ENCODE data around the gene ADGRG7.
"Not testable (repeated sequence)": the region's sequence is repeated elsewhere in the genome, so short reads cannot be mapped to it uniquely, and the experiment has no call there.

Gene ADGRG7, protein sequence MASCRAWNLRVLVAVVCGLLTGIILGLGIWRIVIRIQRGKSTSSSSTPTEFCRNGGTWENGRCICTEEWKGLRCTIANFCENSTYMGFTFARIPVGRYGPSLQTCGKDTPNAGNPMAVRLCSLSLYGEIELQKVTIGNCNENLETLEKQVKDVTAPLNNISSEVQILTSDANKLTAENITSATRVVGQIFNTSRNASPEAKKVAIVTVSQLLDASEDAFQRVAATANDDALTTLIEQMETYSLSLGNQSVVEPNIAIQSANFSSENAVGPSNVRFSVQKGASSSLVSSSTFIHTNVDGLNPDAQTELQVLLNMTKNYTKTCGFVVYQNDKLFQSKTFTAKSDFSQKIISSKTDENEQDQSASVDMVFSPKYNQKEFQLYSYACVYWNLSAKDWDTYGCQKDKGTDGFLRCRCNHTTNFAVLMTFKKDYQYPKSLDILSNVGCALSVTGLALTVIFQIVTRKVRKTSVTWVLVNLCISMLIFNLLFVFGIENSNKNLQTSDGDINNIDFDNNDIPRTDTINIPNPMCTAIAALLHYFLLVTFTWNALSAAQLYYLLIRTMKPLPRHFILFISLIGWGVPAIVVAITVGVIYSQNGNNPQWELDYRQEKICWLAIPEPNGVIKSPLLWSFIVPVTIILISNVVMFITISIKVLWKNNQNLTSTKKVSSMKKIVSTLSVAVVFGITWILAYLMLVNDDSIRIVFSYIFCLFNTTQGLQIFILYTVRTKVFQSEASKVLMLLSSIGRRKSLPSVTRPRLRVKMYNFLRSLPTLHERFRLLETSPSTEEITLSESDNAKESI

DNA sequence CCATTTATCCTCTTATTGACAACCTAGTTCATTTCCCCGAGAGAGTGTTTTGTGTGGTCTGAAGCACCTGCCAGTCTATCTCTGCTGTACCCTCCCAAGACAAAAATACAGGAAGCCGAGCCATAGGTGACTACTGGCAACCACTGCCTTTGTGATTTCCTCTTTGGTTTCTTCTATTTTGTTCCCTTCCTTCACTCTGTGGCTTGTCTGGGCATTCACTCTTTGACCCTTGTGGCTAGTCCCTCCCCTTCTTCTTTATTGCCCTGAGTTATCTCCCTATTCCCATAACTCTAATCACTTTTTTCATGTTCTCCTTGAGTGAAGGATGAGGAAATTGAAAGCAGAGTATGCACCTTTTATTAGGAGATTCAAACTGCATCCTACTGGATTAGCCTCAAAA, at the start of gene ADGRG7:
TSS of gene ADGRG7 (plus strand) at position 297 of the 400 bp plus-strand sequence. CDS start 256 bp downstream, outside the sequence.
- no peak for DNase-seq (ENCODE audit: low read depth in 2 of 2)

DNA sequence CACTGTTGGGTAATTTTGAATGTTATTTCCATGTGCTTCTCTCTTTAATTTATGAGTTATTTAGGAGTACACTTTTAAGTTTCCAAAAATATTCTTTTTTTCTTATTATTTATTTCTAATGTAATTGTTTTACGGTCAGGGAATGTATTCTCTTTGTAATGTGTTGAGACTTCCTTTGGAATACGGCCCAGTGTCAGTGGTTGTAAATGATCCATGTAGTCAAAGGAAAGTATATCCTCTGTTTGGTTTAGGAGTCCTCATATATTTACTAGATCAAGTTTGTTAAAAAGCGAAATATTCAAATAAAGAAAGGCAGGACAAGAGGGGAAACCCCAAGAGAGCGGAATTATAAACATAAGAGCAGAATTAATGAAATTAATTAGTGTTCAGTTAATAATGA, 49.0 kb upstream of the ADGRG7 start:
- no peak for DNase-seq (ENCODE audit: low read depth in 2 of 2)

DNA sequence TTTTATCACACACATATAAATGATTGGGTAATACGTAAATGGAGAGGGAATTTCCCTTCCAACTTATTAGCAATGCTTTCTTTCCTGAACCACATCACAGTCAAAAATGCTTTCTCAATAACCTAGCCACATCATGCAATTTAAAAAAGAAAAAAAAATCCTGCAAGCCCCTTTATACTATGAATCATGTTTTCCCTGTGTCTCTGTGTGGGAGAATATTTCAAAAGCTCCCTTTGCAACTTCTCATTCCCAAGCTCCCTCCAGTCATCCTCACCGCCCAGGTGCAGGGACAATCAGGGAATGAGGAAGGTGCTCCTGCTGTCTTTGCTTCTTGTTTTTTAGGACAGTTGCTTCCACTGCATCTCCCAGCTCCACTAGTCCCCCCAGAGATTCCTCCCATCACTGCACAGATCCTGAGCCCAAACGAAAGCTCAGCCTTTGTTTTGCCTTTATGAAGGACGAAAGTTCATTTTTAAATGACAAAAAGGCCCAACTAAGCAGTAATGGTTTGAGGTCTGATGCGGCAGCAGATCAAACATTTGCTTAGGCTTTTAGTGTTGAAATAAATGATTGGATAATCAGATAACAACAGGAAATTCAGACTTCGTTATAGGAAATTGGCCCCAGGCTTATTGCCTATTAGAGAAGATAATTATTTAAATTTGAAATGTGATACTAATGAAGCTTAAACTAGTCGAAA, 47.8 kb upstream of the ADGRG7 start:
- DNase-seq (ENCODE audit: low read depth in 2 of 2): no peak

DNA sequence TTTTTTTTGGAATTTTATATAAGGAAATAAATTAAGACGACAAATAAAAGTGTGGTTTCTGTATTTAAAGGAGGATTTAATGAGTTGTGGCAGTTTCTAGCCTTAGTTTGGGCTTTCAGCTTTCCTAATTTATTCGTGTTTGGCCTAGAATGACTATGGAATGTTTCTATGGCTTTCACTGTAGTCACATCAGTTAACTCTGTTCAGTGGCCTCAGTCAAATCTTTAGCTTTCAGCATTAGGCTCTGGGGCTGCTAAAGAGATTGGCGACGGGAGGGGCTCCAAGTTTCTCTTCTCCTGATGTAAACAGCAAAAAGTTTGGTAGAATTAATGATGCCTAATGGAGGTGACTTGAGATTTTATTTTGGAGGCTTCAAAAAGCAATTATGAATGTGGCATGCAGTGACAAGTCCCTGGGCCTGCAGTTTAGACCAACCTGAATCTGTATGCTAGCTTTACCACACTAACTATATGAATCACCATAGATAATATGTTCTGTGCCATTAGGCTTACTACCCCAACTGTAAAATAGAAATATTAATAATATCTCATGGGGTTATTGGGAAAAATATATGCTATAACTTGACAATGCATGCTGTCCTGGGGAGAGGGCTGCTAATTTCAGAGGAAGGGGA, 47.1 kb upstream of the ADGRG7 start:
- DNase-seq (ENCODE audit: low read depth in 2 of 2): no peak

DNA sequence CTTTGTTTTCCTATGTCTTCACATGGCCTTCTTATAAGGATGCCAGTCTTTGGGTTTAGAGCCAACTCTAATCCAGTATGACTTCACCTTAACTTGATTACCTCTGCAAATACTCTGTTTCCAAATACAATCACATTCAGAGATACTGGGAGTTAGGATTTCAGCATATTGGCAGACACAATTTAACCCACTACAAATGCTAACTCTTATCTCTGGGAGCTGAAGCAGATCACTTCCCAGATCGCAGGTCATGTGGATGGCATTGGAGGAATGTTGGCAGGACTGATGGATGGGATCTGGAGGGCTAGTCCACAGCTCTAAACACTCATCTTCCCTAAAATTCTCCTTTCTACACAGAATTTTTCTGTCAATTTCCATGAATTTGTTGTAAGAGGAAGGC, 46.2 kb upstream of the ADGRG7 start:
- no peak for DNase-seq (ENCODE audit: low read depth in 2 of 2)

DNA sequence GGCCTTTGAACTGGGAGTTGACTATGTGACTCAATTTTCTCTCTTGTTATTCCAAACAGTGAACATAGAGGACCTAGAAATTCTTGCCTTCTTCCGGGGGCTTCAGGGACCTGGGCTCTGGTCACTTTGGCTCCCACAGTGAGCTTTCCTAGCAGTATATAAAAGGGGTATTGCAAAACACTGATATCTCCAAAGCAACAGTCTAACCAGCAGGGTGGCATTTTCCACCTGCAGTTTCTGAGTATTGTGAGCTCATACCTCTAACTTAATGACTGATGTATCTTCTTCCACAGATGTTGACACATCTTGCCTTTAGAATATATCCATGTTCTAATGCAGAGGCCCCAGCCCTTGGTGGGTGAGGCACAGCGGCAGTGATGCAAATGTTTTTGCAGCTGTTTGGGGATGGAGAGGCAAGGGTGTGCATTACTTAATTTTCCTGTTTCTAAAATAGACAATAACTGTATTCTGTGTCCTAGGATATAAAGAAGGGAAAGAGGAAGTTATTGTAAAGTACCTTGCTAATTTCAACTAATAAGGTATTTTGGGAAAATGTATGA, 45.7 kb upstream of the ADGRG7 start:
- DNase-seq (ENCODE audit: low read depth in 2 of 2): no peak

DNA sequence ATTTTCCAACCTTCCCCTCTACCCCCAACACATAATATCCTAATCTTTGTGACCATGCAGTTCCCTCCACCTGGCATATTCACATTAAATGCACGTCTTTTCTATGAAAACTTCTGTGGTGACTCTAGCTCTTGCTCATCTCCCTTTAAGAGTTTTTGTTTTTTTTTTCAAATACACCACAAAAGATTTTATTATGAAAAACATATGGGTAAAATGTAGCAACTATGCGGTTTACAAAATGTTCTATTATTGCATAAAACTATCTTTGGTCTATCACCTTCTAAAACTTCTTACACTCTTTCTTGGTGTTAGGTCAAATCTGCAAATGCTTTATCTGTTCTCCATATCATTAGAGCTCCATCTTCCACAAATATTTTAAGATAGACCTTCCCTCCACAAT, 38.6 kb upstream of the ADGRG7 start:
- no peak for DNase-seq (ENCODE audit: low read depth in 2 of 2)

DNA sequence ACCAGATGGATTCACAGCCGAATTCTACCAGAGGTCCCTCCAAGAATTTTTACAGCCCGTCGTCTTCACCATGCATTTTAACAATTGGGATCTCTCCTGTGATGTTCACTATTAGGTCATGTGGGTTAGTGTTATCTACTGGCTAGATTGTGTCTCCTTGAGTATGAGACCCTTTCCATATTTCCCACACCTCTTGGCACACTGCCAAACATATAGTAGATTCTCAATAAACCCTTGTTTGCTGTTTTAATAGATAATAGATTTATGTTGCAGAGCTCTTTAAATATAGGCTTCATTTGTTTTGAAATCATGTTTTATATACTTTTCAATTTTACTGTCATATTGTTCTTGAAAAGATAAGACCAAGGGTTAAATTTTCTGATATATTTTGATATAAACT, 34.9 kb upstream of the ADGRG7 start:
- no peak for DNase-seq (ENCODE audit: low read depth in 2 of 2)

DNA sequence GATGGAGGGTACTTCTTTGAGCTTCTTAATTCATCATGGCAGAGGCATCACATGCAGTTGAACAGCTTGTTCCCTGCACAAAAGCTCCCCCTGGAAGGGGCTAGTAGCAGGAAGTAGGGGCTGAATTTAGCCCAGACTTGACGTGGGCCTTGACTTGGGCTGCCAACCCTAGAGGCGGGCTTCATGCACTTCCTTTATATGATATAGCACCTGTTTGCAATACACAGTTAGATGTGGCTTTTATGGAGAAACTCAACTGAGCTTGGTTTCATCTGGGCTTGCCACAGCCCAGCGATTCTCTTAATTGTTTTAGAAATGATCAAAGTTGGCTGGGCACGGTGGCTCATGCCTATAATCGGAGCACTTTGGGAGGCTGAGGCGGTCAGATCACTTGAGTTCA, 33.7 kb upstream of the ADGRG7 start:
- no peak for DNase-seq (ENCODE audit: low read depth in 2 of 2)

DNA sequence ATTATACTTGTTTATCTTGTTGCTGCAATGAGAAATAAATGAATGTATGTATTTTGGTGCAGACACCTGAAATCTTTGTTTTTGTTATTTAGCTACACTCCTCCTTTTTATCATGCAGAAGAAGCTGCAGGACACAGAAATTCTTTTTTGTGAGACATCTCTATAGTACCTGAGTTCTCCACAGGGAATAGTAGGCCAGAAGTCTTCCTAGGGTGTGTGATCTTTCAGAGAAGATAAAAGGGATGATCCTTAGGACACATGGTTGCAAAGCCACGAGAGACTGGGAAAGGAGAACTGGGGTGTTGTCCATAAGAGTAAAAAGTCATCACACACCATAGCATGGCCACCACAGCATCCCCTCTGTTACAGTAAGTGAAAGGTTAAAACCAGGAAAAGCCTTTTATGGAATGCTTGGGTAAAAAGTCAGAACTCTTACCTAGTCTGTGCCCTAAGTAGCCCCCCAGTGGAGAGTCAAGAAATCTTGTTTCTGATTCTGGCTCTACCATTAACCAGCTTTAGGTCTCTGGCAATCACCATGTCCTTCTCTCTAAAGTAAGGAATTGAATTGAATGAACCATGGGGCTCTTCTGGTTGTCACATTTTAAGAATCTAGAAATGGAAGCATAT, 31.9 kb upstream of the ADGRG7 start:
- no peak for DNase-seq (ENCODE audit: low read depth in 2 of 2)

DNA sequence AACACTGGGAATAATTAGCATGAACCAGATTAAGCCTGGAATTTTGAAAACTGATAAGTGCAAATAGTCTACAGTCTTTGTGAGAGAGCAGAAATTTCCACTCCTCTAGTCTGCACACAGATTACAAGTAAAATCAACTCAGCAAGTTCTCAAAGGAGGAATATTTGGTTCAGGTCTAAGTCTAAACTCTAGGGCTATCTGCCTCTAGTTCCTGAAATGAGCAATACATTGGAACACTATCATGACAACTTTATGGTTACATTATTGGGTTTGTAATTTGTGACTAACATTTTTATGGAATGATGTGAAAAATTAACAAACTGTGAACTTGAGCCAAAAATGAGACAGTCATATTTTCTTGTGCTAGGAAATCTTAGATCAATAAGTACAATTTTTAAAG, 30.8 kb upstream of the ADGRG7 start:
- DNase-seq (ENCODE audit: low read depth in 2 of 2): no peak

DNA sequence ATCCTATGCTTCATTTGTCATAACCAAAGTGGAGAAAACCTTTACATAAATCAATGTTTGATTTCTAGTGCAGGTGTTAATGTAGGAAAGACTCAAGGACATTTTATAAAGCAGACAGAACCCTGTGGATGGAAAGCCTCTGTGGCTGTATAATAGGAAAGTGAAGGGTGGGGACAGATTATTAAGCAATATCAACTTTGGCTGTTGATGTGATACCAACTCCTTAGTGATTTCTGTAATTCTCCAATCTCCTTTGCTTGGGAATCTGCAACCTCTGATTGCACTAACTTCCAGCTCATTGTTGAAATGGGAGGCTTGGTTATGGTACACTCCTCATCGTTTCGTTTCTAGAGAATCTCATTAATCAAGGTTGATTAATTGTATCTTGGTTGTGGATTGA, 29.3 kb upstream of the ADGRG7 start:
- no peak for DNase-seq (ENCODE audit: low read depth in 2 of 2)

DNA sequence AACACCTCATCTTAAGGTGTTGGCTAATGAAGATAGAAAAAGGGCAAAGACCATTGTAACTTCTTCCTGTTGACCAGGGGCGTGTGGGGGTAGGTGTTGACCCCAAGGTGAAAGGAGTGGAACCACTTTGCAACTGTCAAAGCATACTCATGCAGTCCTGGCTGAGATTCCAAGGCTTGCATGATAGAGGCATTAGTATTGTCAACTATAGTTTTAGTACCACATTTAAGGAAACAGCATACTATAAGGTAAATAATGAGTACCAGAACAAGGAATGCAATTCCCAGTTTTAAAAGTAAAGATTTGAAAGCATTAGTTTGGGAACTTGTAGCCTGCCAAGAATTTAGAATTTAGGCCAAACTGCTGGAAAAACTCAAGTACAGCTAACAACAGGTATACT, 27.8 kb upstream of the ADGRG7 start:
- DNase-seq (ENCODE audit: low read depth in 2 of 2): no peak

DNA sequence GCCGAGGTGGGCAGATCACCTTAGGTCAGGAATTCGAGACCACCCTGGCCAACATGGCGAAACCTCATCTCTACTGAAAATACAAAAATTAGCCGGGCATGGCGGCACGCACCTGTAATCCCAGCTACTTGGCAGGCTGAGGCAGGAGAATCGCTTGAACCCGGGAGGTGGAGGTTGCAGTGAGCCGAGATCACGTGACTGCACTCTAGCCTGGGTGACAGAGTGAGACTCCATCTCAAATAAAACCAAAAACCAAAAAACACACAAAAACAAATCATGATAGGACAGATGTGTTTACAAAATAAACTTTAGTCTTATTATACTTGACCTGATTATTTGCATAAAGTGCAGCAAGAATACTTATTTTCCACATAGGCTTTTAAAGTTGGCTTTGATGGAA, 27.2 kb upstream of the ADGRG7 start:
- not testable (repeated sequence) for DNase-seq (ENCODE audit: low read depth in 2 of 2)

DNA sequence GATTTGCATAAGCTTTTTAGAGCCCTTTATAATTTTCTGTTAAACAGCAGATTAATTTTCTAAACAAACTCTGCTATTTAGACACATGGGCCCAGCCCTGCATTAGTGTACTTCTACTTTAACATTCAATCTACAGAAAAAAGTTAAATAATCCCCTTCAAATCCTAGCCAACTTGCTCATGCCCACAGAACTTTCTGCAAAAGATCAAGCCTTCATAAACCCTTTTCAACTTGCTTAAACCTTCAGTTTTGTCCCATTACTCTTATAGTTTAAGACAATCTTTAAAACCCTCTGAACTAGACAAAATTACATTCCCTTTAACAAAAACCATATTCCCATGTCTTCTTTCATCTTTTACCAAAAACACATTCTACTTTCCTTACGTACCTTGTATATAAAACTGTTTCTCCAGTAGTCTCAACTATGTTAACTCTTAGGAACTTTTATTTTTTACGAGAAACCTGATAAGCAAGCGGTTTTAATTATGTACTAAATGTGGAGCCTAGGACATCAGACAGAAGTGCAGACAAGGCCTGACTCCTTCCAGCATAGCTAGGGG, 25.2 kb upstream of the ADGRG7 start:
- no peak for DNase-seq (ENCODE audit: low read depth in 2 of 2)

DNA sequence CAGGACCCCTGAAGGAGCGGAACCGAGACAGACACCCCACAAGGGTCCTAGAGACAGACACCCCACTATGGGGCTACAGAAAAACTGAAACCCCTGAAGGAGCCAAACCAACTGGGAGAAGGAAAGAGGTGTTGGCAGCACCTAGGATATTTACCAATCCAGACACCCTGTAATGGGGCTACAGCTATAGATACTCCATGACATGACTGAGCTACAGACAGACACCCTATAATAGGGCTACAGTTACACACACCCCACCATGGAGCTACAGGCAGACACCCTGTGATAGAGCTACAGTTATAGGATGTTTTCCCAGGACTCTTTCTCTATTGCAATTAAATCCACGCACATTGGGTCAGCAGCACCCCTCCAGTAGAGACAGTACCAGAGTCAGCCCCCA, 22.6 kb upstream of the ADGRG7 start:
- no peak for DNase-seq (ENCODE audit: low read depth in 2 of 2)

DNA sequence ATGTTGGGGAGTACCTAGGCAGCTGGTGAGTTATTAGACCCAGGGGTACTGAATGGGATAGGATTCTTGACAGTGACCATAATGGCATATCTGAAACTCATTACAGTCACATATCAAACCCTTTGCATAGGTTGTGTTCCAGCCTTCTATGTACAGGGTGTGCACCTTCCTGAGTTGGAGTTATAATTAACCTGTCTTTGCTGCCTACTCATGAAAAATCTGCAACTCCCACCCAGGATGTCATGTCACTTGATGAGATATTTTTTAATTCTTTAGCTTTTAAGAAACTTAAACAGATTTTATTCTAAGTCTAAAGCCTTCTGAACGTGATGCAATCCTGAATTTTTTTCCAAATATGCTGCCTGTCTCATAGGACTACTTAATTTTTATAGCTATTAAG, 21.1 kb upstream of the ADGRG7 start:
- DNase-seq (ENCODE audit: low read depth in 2 of 2): no peak

DNA sequence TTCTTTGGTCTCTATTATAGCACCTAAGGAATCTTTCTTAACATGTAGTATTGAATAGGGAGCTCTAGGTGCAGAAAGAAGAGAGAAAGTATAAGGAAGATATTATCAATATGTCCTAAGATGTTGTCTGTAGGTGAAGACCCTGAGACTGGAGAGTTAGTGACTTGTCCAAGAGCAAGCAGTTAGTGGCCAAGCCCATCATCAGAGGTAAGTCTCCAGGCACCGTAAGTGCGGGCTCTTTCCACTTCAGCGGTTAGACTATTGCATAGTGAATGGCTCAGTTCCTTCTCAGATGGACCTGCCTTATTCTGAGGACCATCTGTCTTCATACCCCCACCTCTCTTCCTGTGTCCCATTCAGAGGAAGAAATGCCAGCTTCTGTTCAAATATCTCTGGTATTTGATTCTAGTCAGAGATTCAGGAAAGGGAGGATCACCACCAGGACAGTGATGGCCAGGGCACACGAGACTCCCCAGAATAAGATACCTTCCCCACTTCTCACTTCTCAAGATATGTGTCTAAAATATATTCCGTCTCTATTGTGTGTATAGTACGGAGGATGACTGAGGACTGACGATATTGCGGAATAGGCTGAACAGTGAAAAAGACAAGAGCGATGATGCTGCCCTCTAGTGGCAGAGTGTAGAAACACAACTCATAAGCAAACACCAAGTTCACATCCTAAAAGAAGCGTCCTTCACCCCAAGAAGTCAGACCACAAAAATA, 19.1 kb upstream of the ADGRG7 start:
- peak; percentile 27 to 49 for DNase-seq (ENCODE audit: low read depth in 2 of 2)

DNA sequence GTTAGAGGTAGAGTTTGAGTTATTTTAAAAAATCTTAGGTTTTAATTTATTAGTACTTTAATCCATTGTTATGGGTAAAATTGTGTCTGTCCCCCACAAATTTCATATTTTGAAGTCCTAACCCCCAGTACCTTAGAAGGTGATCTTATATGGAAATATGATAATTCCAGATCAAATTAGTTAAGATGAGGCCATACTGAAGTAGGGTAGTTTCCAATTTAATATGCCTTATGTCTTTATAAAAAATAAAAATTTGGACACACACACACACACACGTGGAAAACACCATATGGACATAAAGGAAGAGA, 18.6 kb upstream of the ADGRG7 start:
- DNase-seq (ENCODE audit: low read depth in 2 of 2): no peak

DNA sequence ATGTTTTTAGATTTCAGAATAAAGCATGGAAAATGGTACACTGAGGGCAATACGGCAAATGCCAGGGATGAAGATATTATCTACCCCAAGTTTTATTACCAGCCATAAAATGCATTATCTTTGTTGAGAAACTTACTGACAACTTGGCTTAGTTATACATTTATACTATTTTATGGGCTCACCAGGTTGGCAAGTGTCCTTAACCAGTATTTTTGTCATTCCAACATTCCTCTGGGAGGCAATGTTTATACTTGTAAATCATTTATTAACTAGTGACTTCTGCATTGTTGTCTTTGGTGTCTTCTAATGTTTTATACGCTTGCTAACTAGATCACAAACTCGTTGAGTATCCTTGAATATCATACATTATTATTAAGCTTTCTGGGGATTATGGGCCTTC, 18.0 kb upstream of the ADGRG7 start:
- DNase-seq (ENCODE audit: low read depth in 2 of 2): no peak

All from stimulated activated CD4-positive, alpha-beta T cell treated with anti-CD3 and anti-CD28 coated beads, Interleukin-15, amount 100 ng/mL, for 48 hours (primary cell).